Activated CD4-positive, alpha-beta T cell treated with anti-CD3 and anti-CD28 coated beads, Interleukin-10, Interleukin-2, amounts not matched to agents 100 ng/mL and 50 ng/mL, durations not matched to agents 16 hours and 8 hours (primary cell): ENCODE results near the gene SLC35E1.

Experiments used
- DNase-seq: peaks from one replicate; pipeline ENCODE4 v3.0.0-alpha.2; 2020

Gene SLC35E1

GRCh38 chr19:16572332-16573211 lies at the start of gene SLC35E1:
Gene SLC35E1, minus strand, starts transcription at chr19:16572415. Its CDS starts 51 bp downstream, at chr19:16572364.
- DNase-seq: peak; percentile 97

- no peak for DNase-seq
Measured at GRCh38 chr19:16621165-16621800, 49.1 kb upstream of the SLC35E1 start.

GRCh38 chr19:16620584-16620983 lies 48.4 kb upstream of the SLC35E1 start:
- no peak for DNase-seq

- DNase-seq: no peak
Measured at GRCh38 chr19:16620018-16620417, 47.8 kb upstream of the SLC35E1 start.

GRCh38 chr19:16619457-16619856 lies 47.2 kb upstream of the SLC35E1 start:
- no peak for DNase-seq

GRCh38 chr19:16618248-16618647 lies 46.0 kb upstream of the SLC35E1 start:
- no peak for DNase-seq

GRCh38 chr19:16615808-16616207 lies 43.6 kb upstream of the SLC35E1 start:
- DNase-seq: no peak

GRCh38 chr19:16614941-16615340 lies 42.7 kb upstream of the SLC35E1 start:
- DNase-seq: no peak

GRCh38 chr19:16613841-16614240 lies 41.6 kb upstream of the SLC35E1 start:
- DNase-seq: no peak

- DNase-seq: no peak
Measured at GRCh38 chr19:16612636-16613035, 40.4 kb upstream of the SLC35E1 start.

GRCh38 chr19:16611121-16611520 lies 38.9 kb upstream of the SLC35E1 start:
- no peak for DNase-seq

GRCh38 chr19:16609511-16610200 lies 37.4 kb upstream of the SLC35E1 start:
- DNase-seq: no peak

- DNase-seq: peak; percentile 26
Measured at GRCh38 chr19:16608290-16608739, 36.1 kb upstream of the SLC35E1 start.

GRCh38 chr19:16607819-16608218 lies 35.6 kb upstream of the SLC35E1 start:
- DNase-seq: no peak

GRCh38 chr19:16605553-16605994 lies 33.4 kb upstream of the SLC35E1 start:
- DNase-seq: no peak

GRCh38 chr19:16605115-16605514 lies 32.9 kb upstream of the SLC35E1 start:
- DNase-seq: no peak

- DNase-seq: no peak
Measured at GRCh38 chr19:16604615-16605014, 32.4 kb upstream of the SLC35E1 start.

GRCh38 chr19:16603090-16603489 lies 30.9 kb upstream of the SLC35E1 start:
- DNase-seq: no peak

- no peak for DNase-seq
Measured at GRCh38 chr19:16601378-16602052, 29.3 kb upstream of the SLC35E1 start.

GRCh38 chr19:16600824-16601223 lies 28.6 kb upstream of the SLC35E1 start:
- no peak for DNase-seq

- DNase-seq: no peak
Measured at GRCh38 chr19:16599655-16600346, 27.6 kb upstream of the SLC35E1 start.

GRCh38 chr19:16598848-16599247 lies 26.6 kb upstream of the SLC35E1 start:
- DNase-seq: no peak
